HFFc6 (cell line): Measurements from ENCODE around the gene DMBT1. TPM values are rescaled to one million over a fixed set of nuclear protein-coding genes. Genes with fewer than 3 reads are reported as not detected.

ENCODE experiments used
- DNase-seq: peaks from one replicate; pipeline ENCODE4 v3.0.0-alpha.2; 2018
- H3K27ac Mint-ChIP-seq: 2 replicates; pipeline ENCODE4 v1.8.0; 2020; ENCODE audit warnings: mild to moderate bottlenecking, mixed read lengths
- H3K27me3 Mint-ChIP-seq: 2 replicates; pipeline ENCODE4 v1.8.0; 2021; ENCODE audit warnings: mild to moderate bottlenecking, moderate library complexity, mixed read lengths; ENCODE audit not compliant: insufficient read depth
- H3K36me3 Mint-ChIP-seq: 2 replicates; pipeline ENCODE4 v1.8.0; 2021; ENCODE audit warnings: low read depth, mixed read lengths
- H3K4me1 Mint-ChIP-seq: 2 replicates; pipeline ENCODE4 v1.8.0; 2020; ENCODE audit warnings: low read depth, mixed read lengths
- H3K4me3 Mint-ChIP-seq: 2 replicates; pipeline ENCODE4 v1.8.0; 2020; ENCODE audit warnings: mild to moderate bottlenecking, moderate library complexity, mixed read lengths
- H3K9me3 Mint-ChIP-seq: 2 replicates; pipeline ENCODE4 v1.8.0; 2020; ENCODE audit warnings: mild to moderate bottlenecking, mixed read lengths
- total RNA-seq, 6 experiments: library from RNA; stranded (reverse); fragmentation: NEBNext Ultra II Directional; extraction: Animal tissue kit (Norgen Biotek cat#: 25700); gene quantifications; 2 replicates in 1 of 6; 3 replicates in 5 of 6; pipeline ENCODE4 v1.2.3, GENCODE V29; 2021
- TF ChIP-seq, protein P1 (sequence below): fragments of 200-600 bp; sonication (generic); IDR thresholded peaks from 2 replicates; pipeline ENCODE4 v1.5.0; 2021; ENCODE audit warnings: antibody characterized with exemption, mild to moderate bottlenecking

DMBT1 gene
- total RNA-seq, 6 experiments from 2014 or later, result 0.05 to 0.17 (median 0.07) TPM; not detected in 1

DNA sequence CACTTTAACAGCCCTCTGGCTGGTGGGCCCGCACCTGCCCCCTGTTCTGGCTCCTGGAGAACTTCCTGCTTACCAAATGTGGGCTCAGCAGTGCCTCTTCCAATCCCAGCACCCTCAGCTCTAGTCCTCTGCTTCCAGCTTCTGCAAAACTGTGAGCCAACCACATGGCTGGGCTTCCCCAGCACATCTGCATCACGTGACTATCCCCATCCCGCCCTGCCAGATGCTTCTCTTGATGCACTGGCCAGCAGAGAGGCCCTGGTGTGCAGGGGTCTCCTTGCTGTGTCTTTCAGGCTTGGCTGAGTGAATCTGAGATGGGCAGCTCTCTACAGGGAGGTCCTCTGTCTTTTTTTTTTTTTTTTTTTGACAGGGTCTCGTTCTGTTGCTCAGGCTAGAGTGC, 43.8 kb upstream of the DMBT1 start:
- Mint-ChIP-seq H3K4me3 (no peak overlapping the region), H3K27ac (no peak overlapping the region), H3K4me1 (peaks cover 30% of the 10 kb centered on the region), H3K27me3 (peaks cover 2% of the 10 kb centered on the region; the same call in 1 of the 2 replicates), H3K9me3 (no peaks in the 10 kb centered on the region), H3K36me3 (peaks cover 9% of the 10 kb centered on the region; the same call in 1 of the 2 replicates)
- TF ChIP-seq, protein P1, sequence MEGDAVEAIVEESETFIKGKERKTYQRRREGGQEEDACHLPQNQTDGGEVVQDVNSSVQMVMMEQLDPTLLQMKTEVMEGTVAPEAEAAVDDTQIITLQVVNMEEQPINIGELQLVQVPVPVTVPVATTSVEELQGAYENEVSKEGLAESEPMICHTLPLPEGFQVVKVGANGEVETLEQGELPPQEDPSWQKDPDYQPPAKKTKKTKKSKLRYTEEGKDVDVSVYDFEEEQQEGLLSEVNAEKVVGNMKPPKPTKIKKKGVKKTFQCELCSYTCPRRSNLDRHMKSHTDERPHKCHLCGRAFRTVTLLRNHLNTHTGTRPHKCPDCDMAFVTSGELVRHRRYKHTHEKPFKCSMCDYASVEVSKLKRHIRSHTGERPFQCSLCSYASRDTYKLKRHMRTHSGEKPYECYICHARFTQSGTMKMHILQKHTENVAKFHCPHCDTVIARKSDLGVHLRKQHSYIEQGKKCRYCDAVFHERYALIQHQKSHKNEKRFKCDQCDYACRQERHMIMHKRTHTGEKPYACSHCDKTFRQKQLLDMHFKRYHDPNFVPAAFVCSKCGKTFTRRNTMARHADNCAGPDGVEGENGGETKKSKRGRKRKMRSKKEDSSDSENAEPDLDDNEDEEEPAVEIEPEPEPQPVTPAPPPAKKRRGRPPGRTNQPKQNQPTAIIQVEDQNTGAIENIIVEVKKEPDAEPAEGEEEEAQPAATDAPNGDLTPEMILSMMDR, result no peak
- DNase-seq, result no peak

DNA sequence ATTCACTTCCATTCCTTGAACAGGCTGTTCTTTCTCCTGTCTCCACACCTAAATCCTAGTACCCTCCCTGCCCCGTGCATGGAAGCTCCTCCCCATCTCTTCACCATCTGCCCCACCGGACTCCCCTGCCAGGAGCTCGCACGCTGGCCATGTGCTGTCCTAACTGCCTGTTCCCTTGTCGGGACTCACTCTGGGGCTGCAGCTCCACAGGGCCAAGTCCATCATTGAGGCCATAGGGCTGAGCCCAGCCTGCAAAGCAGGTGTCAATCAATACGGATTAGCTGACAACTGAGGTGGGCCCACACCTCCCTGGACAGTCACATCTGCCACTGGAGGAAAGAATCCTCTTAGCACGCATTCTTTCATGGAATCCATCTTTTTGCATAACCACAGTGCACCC, 41.4 kb upstream of the DMBT1 start:
- no peak overlapping the region for H3K27ac Mint-ChIP-seq
- H3K36me3 Mint-ChIP-seq, result peaks cover 6% of the 10 kb centered on the region; the same call in 1 of the 2 replicates
- TF ChIP-seq, protein P1, result no peak
- peaks cover 7% of the 10 kb centered on the region for H3K27me3 Mint-ChIP-seq
- DNase-seq, result no peak
- H3K4me1 Mint-ChIP-seq, result peaks cover 27% of the 10 kb centered on the region
- H3K4me3 Mint-ChIP-seq, result no peak overlapping the region
- H3K9me3 Mint-ChIP-seq, result no peaks in the 10 kb centered on the region; the same call in 1 of the 2 replicates

DNA sequence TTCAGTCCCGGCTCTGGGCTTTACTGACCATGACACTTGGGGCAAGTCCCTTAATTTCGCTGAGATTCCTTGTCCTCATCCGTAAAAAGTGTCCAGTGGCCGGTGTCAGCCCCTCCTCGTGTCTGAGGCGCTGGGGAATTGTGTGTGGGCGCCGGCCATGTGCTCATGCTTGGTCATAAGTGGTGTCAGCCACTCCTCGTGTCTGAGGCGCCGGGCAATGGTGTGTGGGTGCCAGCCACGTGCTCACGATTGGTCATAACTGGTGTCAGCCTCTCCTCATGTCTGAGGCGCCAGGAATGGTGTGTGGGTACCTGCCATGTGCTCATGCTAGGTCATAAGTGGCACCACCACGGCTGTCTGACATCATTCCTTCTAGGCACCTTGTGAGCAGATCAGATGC, 40.7 kb upstream of the DMBT1 start:
- Mint-ChIP-seq H3K4me3 (no peak overlapping the region), H3K9me3 (no peaks in the 10 kb centered on the region; the same call in 1 of the 2 replicates), H3K4me1 (peaks cover 20% of the 10 kb centered on the region), H3K36me3 (no peaks in the 10 kb centered on the region), H3K27ac (no peak overlapping the region), H3K27me3 (peaks cover 7% of the 10 kb centered on the region)
- TF ChIP-seq, protein P1, result no peak
- DNase-seq, result no peak

DNA sequence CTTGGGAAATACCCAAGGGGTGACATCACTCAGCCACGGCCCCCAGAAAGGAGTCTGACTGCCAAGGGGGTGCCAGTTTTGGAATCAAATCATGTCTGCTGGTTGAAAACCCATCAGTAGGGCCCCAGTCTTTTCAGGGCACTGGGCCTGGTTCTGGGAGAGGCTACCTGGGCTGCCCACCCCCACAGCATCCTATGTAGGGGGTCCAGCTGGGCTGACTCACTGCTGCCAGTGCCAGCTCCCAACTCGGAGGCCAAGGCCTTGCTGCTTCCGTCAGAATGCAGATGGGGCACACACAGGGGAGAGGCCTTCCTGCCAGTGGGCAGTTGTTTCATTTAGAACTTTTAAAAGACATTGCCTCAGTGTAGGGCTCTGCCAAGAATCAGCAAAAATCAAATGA, 39.5 kb upstream of the DMBT1 start:
- Mint-ChIP-seq H3K27ac (no peak overlapping the region), H3K9me3 (no peaks in the 10 kb centered on the region; the same call in 1 of the 2 replicates), H3K36me3 (no peaks in the 10 kb centered on the region), H3K4me1 (peaks cover 9% of the 10 kb centered on the region), H3K27me3 (peaks cover 7% of the 10 kb centered on the region), H3K4me3 (no peak overlapping the region)
- no peak for DNase-seq
- TF ChIP-seq, protein P1, result no peak

DNA sequence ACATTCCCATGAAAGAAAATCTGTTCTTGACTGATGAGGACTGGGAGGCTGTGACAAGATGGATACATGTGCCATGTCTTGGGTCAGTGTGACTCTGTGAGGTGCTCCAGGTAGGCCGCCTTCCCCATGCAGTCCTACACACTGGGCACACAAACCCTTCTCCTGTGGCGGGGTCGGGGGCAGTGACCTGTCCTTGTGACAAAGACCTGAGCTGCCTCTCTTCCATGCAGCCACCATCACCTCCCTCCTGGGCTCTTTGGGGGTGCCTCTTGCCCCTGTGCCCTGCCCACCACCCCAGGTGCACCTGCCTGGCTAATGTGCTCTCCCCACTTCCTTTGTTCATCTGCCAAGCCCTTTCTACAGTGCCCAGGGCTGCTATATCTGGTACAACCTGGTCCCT, 35.7 kb upstream of the DMBT1 start:
- H3K4me1 Mint-ChIP-seq, result no peaks in the 10 kb centered on the region
- H3K9me3 Mint-ChIP-seq, result no peaks in the 10 kb centered on the region; the same call in 1 of the 2 replicates
- DNase-seq, result no peak
- H3K4me3 Mint-ChIP-seq, result no peak overlapping the region
- no peak overlapping the region for H3K27ac Mint-ChIP-seq
- no peaks in the 10 kb centered on the region for H3K36me3 Mint-ChIP-seq
- TF ChIP-seq, protein P1, result no peak
- peaks cover 9% of the 10 kb centered on the region for H3K27me3 Mint-ChIP-seq

DNA sequence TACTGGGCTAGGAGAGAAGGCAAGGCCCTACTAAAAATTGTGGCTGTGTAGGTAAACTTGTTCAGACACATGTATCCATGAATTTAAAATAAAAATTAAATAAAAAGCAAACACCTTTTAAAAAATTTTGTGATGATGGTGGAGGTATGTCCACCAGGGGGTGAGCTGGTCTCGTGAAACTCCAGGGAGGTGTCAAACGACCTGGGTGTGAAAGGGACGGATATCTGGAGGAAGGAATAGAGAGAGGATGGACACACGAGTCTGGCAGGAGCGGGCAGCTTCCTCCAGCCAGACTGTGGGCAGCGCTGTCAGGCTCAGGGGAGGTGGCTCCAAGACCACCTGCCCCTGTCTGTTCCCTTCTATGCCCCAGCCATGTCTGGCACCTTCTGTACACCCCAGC, 34.8 kb upstream of the DMBT1 start:
- no peaks in the 10 kb centered on the region; the same call in 1 of the 2 replicates for H3K9me3 Mint-ChIP-seq
- DNase-seq, result no peak
- TF ChIP-seq, protein P1, result peak; percentile 63

More for the DNA sequence above, 34.8 kb upstream of the DMBT1 start:
- no peaks in the 10 kb centered on the region for H3K4me1 Mint-ChIP-seq
- peaks cover 16% of the 10 kb centered on the region for H3K27me3 Mint-ChIP-seq
- H3K4me3 Mint-ChIP-seq, result no peak overlapping the region
- no peaks in the 10 kb centered on the region for H3K36me3 Mint-ChIP-seq
- H3K27ac Mint-ChIP-seq, result no peak overlapping the region
